GM12878 (cell line): ENCODE results near the gene EMP2.

Source experiments
- CTCF ChIP-seq, 3 experiments: IDR thresholded peaks in 2 of 3; conservative IDR thresholded peaks in 1 of 3; 2 replicates each; pipeline ENCODE4 v1.5.1; 2011; ENCODE audit warnings: low read depth in 3 of 3, low read length in 3 of 3, mild to moderate bottlenecking in 3 of 3, control low read depth in 2 of 3, moderate library complexity in 2 of 3, inconsistent platforms in 1 of 3, mixed read lengths in 1 of 3; ENCODE audit not compliant: control insufficient read depth in 2 of 3, insufficient read depth in 1 of 3; ENCODE audit errors: extremely low read depth in 1 of 3
- NR2F1 ChIP-seq: fragments of 450-650 bp; conservative IDR thresholded peaks from 2 replicates; pipeline ENCODE4 v1.6.1; 2017; ENCODE audit warnings: mild to moderate bottlenecking

GRCh38 chr16:10587622-10588021, 7.2 kb upstream of the EMP2 start:
- TF ChIP-seq CTCF (IDR thresholded peaks at IDR 0.05 in 2 of 3, conservative IDR thresholded peaks at IDR 0.05 in 1 of 3; ENCODE audit: control insufficient read depth in 2 of 3, extremely low read depth in 1 of 3, insufficient read depth in 1 of 3, low read depth in 3 of 3, low read length in 3 of 3) (no peak), NR2F1 (no peak)
